Measurements from ENCODE around the gene RPL18A.

DNA sequence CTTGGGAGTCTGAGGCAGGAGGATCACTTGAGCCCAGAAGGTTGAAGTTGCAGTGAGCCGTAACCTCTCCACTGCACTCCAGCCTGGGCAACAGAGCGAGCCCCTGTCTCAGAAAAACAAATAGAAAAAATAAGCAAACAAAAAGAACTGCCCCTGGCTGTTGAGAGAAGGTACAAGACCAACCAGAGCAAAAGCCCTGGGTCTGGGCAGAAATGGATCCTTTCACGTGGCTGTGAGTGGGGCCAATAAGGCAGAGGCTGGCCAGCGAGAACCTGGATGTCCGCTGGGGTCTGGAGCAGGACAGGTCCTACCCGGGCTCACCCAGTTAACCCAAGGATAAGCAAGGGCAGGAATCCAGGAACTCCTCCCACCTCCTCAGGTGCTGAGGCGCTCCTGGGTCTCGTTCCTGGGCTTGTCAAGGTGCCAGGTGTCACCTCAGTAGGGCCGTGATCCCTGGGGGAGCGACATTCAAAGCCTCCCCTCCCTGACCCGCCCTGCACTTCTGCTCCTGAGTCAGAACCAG, 7.3 kb downstream of the RPL18A start:
- TF ChIP-seq, protein P1, sequence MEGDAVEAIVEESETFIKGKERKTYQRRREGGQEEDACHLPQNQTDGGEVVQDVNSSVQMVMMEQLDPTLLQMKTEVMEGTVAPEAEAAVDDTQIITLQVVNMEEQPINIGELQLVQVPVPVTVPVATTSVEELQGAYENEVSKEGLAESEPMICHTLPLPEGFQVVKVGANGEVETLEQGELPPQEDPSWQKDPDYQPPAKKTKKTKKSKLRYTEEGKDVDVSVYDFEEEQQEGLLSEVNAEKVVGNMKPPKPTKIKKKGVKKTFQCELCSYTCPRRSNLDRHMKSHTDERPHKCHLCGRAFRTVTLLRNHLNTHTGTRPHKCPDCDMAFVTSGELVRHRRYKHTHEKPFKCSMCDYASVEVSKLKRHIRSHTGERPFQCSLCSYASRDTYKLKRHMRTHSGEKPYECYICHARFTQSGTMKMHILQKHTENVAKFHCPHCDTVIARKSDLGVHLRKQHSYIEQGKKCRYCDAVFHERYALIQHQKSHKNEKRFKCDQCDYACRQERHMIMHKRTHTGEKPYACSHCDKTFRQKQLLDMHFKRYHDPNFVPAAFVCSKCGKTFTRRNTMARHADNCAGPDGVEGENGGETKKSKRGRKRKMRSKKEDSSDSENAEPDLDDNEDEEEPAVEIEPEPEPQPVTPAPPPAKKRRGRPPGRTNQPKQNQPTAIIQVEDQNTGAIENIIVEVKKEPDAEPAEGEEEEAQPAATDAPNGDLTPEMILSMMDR (IDR thresholded peaks at IDR 0.05; ENCODE audit: borderline replicate concordance, extremely low read depth, low read length, poor library complexity, severe bottlenecking): no peak
- no peak for TF ChIP-seq EZH2 (IDR thresholded peaks at IDR 0.05; ENCODE audit: borderline replicate concordance, low read depth, low read length, severe bottlenecking)

Data from DND-41 (cell line).